Naive thymus-derived CD4-positive, alpha-beta T cell (primary cell): ENCODE measurements around the gene CTNNA3. TPM values are rescaled to one million over a fixed set of nuclear protein-coding genes. Genes with fewer than 3 reads are reported as not detected.
"Not testable (repeated sequence)": the region's sequence is repeated elsewhere in the genome, so short reads cannot be mapped to it uniquely, and the experiment has no call there.

ENCODE experiments used
- ATAC-seq: fragments of 150-1000 bp; cut with Tn5 transposase; 2 replicates; pipeline ENCODE4 v1.10.0; 2021; ENCODE audit warnings: mild to moderate bottlenecking, moderate library complexity
- CTCF ChIA-PET: fragments of 350-600 bp; sonication (Branson Sonifier 250); formaldehyde crosslinking; loops from one replicate; lab custom pipeline; 2021; ENCODE audit warnings: antibody characterized with exemption; lab: Charles Lee
- POLR2A ChIA-PET: fragments of 350-600 bp; sonication (Branson Sonifier 250); formaldehyde crosslinking; loops from one replicate; lab custom pipeline; 2021; ENCODE audit warnings: antibody characterized with exemption, inconsistent platforms; lab: Charles Lee
- DNase-seq, 9 donors: peaks; one replicate each; pipeline versions ENCODE4 v3.0.0 to v3.0.0-alpha.2; 2020 to 2022; ENCODE audit warnings: mixed read lengths in 1 of 9
- H3K27ac ChIP-seq: one replicate; pipeline ENCODE4 v1.7.0; 2013; ENCODE audit warnings: mild to moderate bottlenecking, low read depth, low read length, moderate library complexity
- H3K27me3 ChIP-seq, 2 donors: one replicate each; pipeline ENCODE4 v1.7.0; 2013; ENCODE audit warnings: low read length in 2 of 2, mild to moderate bottlenecking in 2 of 2, moderate library complexity in 2 of 2; ENCODE audit not compliant: control insufficient read depth in 2 of 2, insufficient read depth in 2 of 2
- H3K36me3 ChIP-seq, 3 experiments: 1 replicate in 2 of 3; 2 replicates in 1 of 3; pipeline ENCODE4 v1.7.0; 2013; ENCODE audit warnings: low read length in 3 of 3, mild to moderate bottlenecking in 3 of 3, moderate library complexity in 1 of 3; ENCODE audit not compliant: insufficient read depth in 3 of 3, control insufficient read depth in 2 of 3
- H3K4me1 ChIP-seq, 2 donors: one replicate each; pipeline ENCODE4 v1.7.0; 2013; ENCODE audit warnings: low read length in 2 of 2, mild to moderate bottlenecking in 2 of 2, moderate library complexity in 1 of 2; ENCODE audit not compliant: control insufficient read depth in 2 of 2, insufficient read depth in 2 of 2
- H3K4me3 ChIP-seq: 2 replicates; pipeline ENCODE4 v1.7.0; 2013; ENCODE audit warnings: mild to moderate bottlenecking, low read length
- H3K9me3 ChIP-seq, 3 experiments: 1 replicate in 2 of 3; 2 replicates in 1 of 3; pipeline ENCODE4 v1.7.0; 2013; ENCODE audit warnings: low read length in 3 of 3; ENCODE audit not compliant: control insufficient read depth in 2 of 3
- H3K27ac Mint-ChIP-seq, 9 donors: one replicate each; pipeline ENCODE4 v1.8.0; 2020 to 2022; ENCODE audit warnings: mixed read lengths in 9 of 9, mild to moderate bottlenecking in 8 of 9, moderate library complexity in 5 of 9, inconsistent platforms in 2 of 9
- H3K27me3 Mint-ChIP-seq, 5 donors: one replicate each; pipeline ENCODE4 v1.8.0; 2021 to 2022; ENCODE audit warnings: mixed read lengths in 5 of 5, mild to moderate bottlenecking in 1 of 5
- H3K36me3 Mint-ChIP-seq, 5 donors: one replicate each; pipeline ENCODE4 v1.8.0; 2020 to 2022; ENCODE audit warnings: mixed read lengths in 5 of 5, mild to moderate bottlenecking in 3 of 5, inconsistent platforms in 1 of 5
- H3K4me1 Mint-ChIP-seq, 7 donors: one replicate each; pipeline ENCODE4 v1.8.0; 2020 to 2022; ENCODE audit warnings: mixed read lengths in 7 of 7, mild to moderate bottlenecking in 3 of 7, inconsistent platforms in 1 of 7
- H3K4me3 Mint-ChIP-seq, 10 donors: one replicate each; pipeline ENCODE4 v1.8.0; 2020 to 2022; ENCODE audit warnings: mild to moderate bottlenecking in 10 of 10, mixed read lengths in 10 of 10, moderate library complexity in 6 of 10, inconsistent platforms in 2 of 10
- H3K9me3 Mint-ChIP-seq, 11 donors: one replicate each; pipeline ENCODE4 v1.8.0; 2020 to 2022; ENCODE audit warnings: mixed read lengths in 11 of 11, mild to moderate bottlenecking in 4 of 11, inconsistent platforms in 1 of 11, moderate library complexity in 1 of 11
- intact Hi-C, 2 donors: fragments of 100-400 bp; cut with micrococcal nuclease; formaldehyde crosslinking; loops; one replicate each; pipeline ENCODE4 v1.15.1; 2023
- polyA plus RNA-seq, 2 donors: library from polyadenylated mRNA; unstranded; fragments of 300-500 nt; fragmentation: Illumina TruSeq; gene quantifications; one replicate each; pipeline ENCODE4 v1.2.3, GENCODE V29; 2021
- total RNA-seq, 6 experiments: library from RNA in 5 of 6; stranded (reverse) in 5 of 6; gene quantifications; 1 replicate in 5 of 6; 2 replicates in 1 of 6; pipeline ENCODE4 v1.2.3 and lab custom pipeline; 2021 to 2026

Gene CTNNA3
- total and polyA plus RNA-seq, 7 experiments from 2014 or later = 0.43 to 0.84 (median 0.71) TPM; not detected in 2

GRCh38 chr10:67691861-67692260 lies 4.1 kb downstream of the CTNNA3 start:
- ATAC-seq, DNase-seq, H3K36me3 ChIP-seq, H3K27ac Mint-ChIP-seq, H3K36me3 Mint-ChIP-seq, CTCF ChIA-PET, H3K9me3 ChIP-seq, POLR2A ChIA-PET, H3K4me1 ChIP-seq, H3K4me1 Mint-ChIP-seq, H3K9me3 Mint-ChIP-seq, H3K4me3 Mint-ChIP-seq, H3K27ac ChIP-seq, H3K27me3 ChIP-seq, H3K4me3 ChIP-seq: not testable (repeated sequence)
- intact Hi-C loops = loop anchor here in 1 of 2 donors (10.0 kb wide), 1 partner anchor 463 kb away; no protein-coding TSS in a partner anchor
- peaks cover 0 to 30% (median 24%) of the 10 kb centered on the region in 5 donors for H3K27me3 Mint-ChIP-seq

- ATAC-seq, CTCF ChIA-PET, H3K27ac Mint-ChIP-seq, H3K9me3 ChIP-seq, H3K36me3 ChIP-seq, H3K27me3 ChIP-seq, H3K27ac ChIP-seq, H3K4me1 Mint-ChIP-seq, POLR2A ChIA-PET, H3K4me1 ChIP-seq, DNase-seq, H3K36me3 Mint-ChIP-seq, H3K4me3 ChIP-seq, H3K4me3 Mint-ChIP-seq: not testable (repeated sequence)
- Mint-ChIP-seq H3K9me3 (peaks cover 4 to 13% (median 5%) of the 10 kb centered on the region in 11 donors), H3K27me3 (peaks cover 0 to 20% (median 12%) of the 10 kb centered on the region in 5 donors)
- intact Hi-C loops = loop anchor here in 1 of 2 donors (10.0 kb wide), 1 partner anchor 464 kb away; no protein-coding TSS in a partner anchor
These were observed 5.5 kb downstream of the CTNNA3 start for GRCh38 chr10:67690540-67690939.

- peaks cover 2 to 17% (median 10%) of the 10 kb centered on the region in 5 donors for H3K36me3 Mint-ChIP-seq
- DNase-seq = not testable (repeated sequence)
- POLR2A ChIA-PET = interaction anchor here (0.8 kb wide), 1 partner anchor 10 kb away, joined by 3 read pairs; no protein-coding TSS in a partner anchor
These were observed 11.9 kb downstream of the CTNNA3 start for GRCh38 chr10:67684140-67684539.

GRCh38 chr10:67678335-67678974 lies 17.5 kb downstream of the CTNNA3 start:
- H3K4me1 Mint-ChIP-seq = no peaks in the 10 kb centered on the region
- peaks cover under 1 to 9% (median 4%) of the 10 kb centered on the region in 5 donors for H3K36me3 Mint-ChIP-seq
- Histone ChIP-seq H3K9me3 (no peaks in the 10 kb centered on the region), H3K27me3 (peaks cover 0 to 4% of the 10 kb centered on the region in 2 donors), H3K27ac (no peak overlapping the region), H3K4me3 (no peak overlapping the region), H3K4me1 (no peaks in the 10 kb centered on the region), H3K36me3 (no peaks in the 10 kb centered on the region)
- H3K27me3 Mint-ChIP-seq = peaks cover 16 to 37% (median 24%) of the 10 kb centered on the region in 5 donors
- DNase-seq (no peak), ATAC-seq (no peak)
- H3K4me3 Mint-ChIP-seq = no peak overlapping the region
- H3K9me3 Mint-ChIP-seq = peaks cover 0 to 18% (median 7%) of the 10 kb centered on the region in 11 donors
- H3K27ac Mint-ChIP-seq = no peak overlapping the region
- CTCF ChIA-PET = no interaction called here
- POLR2A ChIA-PET = no interaction called here
- intact Hi-C loops = no loop called here

More at GRCh38 chr10:67684140-67684539, 11.9 kb downstream of the CTNNA3 start:
- H3K4me3 ChIP-seq, intact Hi-C loops, H3K27ac ChIP-seq, CTCF ChIA-PET, H3K27ac Mint-ChIP-seq, H3K4me3 Mint-ChIP-seq, H3K27me3 ChIP-seq, H3K4me1 ChIP-seq, ATAC-seq, H3K4me1 Mint-ChIP-seq, H3K9me3 ChIP-seq, H3K36me3 ChIP-seq: not testable (repeated sequence)
- H3K9me3 Mint-ChIP-seq = peaks cover 9 to 51% (median 28%) of the 10 kb centered on the region in 11 donors
- peaks cover 0 to 13% (median 5%) of the 10 kb centered on the region in 5 donors for H3K27me3 Mint-ChIP-seq

- Histone ChIP-seq H3K4me1 (no peaks in the 10 kb centered on the region), H3K27me3 (peaks cover 0 to 4% of the 10 kb centered on the region in 2 donors), H3K4me3 (no peak overlapping the region), H3K36me3 (no peaks in the 10 kb centered on the region), H3K9me3 (no peaks in the 10 kb centered on the region), H3K27ac (no peak overlapping the region)
- DNase-seq (no peak), ATAC-seq (no peak)
- intact Hi-C loops = no loop called here
- POLR2A ChIA-PET = no interaction called here
- CTCF ChIA-PET = no interaction called here
- no peaks in the 10 kb centered on the region for H3K36me3 Mint-ChIP-seq
- no peak overlapping the region for H3K4me3 Mint-ChIP-seq
- peaks cover 0 to 2% (median 0%) of the 10 kb centered on the region in 11 donors for H3K9me3 Mint-ChIP-seq
- no peaks in the 10 kb centered on the region for H3K4me1 Mint-ChIP-seq
- H3K27ac Mint-ChIP-seq = no peak overlapping the region
- H3K27me3 Mint-ChIP-seq = peaks cover 16 to 37% (median 24%) of the 10 kb centered on the region in 5 donors
These were observed 19.7 kb downstream of the CTNNA3 start for GRCh38 chr10:67676208-67676825.

- DNase-seq (no peak), ATAC-seq (no peak)
- Mint-ChIP-seq H3K27me3 (peaks cover 0 to 20% (median 0%) of the 10 kb centered on the region in 5 donors), H3K4me1 (no peaks in the 10 kb centered on the region), H3K36me3 (no peaks in the 10 kb centered on the region), H3K4me3 (no peak overlapping the region), H3K9me3 (peaks cover 0 to 4% (median 0%) of the 10 kb centered on the region in 11 donors), H3K27ac (no peak overlapping the region)
- intact Hi-C loops = no loop called here
- Histone ChIP-seq H3K36me3 (no peaks in the 10 kb centered on the region), H3K27ac (no peak overlapping the region), H3K4me3 (no peak overlapping the region), H3K27me3 (peaks cover 0 to 2% of the 10 kb centered on the region in 2 donors), H3K4me1 (no peaks in the 10 kb centered on the region), H3K9me3 (no peaks in the 10 kb centered on the region)
- ChIA-PET POLR2A (no interaction called here), CTCF (no interaction called here)
These were observed 25.6 kb downstream of the CTNNA3 start for GRCh38 chr10:67670401-67670800.
